ENCODE data around the gene ABCC6.
"Not testable (repeated sequence)": the region's sequence is repeated elsewhere in the genome, so short reads cannot be mapped to it uniquely, and the experiment has no call there.

Gene ABCC6

GRCh38 chr16:16155234-16155633 lies 68.1 kb downstream of the ABCC6 start:
- H3K27me3 ChIP-seq (ENCODE audit: insufficient read depth, poor library complexity, severe bottlenecking), result no peaks in the 10 kb centered on the region
- ATAC-seq (ENCODE audit: low read depth) (no peak), DNase-seq (ENCODE audit: low spot score) (no peak)
- H3K36me3 ChIP-seq (ENCODE audit: low read depth), result no peaks in the 10 kb centered on the region
- no peaks in the 10 kb centered on the region for H3K4me1 ChIP-seq (ENCODE audit: insufficient read depth, poor library complexity, severe bottlenecking)
- H3K4me3 ChIP-seq (ENCODE audit: severe bottlenecking), result no peak overlapping the region
- H3K27ac ChIP-seq (ENCODE audit: poor library complexity, severe bottlenecking), result no peak overlapping the region
- no peak for TF ChIP-seq CTCF (IDR thresholded peaks at IDR 0.05; ENCODE audit: poor library complexity, severe bottlenecking)
- peaks cover 6% of the 10 kb centered on the region for H3K9me3 ChIP-seq (ENCODE audit: severe bottlenecking)

- no peak for ATAC-seq (ENCODE audit: low read depth)
- TF ChIP-seq CTCF (IDR thresholded peaks at IDR 0.05; ENCODE audit: poor library complexity, severe bottlenecking), result no peak
- Histone ChIP-seq H3K27ac (ENCODE audit: poor library complexity, severe bottlenecking) (no peak overlapping the region), H3K36me3 (ENCODE audit: low read depth) (no peaks in the 10 kb centered on the region), H3K27me3 (ENCODE audit: insufficient read depth, poor library complexity, severe bottlenecking) (no peaks in the 10 kb centered on the region), H3K4me1 (ENCODE audit: insufficient read depth, poor library complexity, severe bottlenecking) (no peaks in the 10 kb centered on the region), H3K9me3 (ENCODE audit: severe bottlenecking) (peaks cover 4% of the 10 kb centered on the region), H3K4me3 (ENCODE audit: severe bottlenecking) (no peak overlapping the region)
- no peak for DNase-seq (ENCODE audit: low spot score)
Observed at GRCh38 chr16:16154281-16154951, 68.9 kb downstream of the ABCC6 start.

GRCh38 chr16:16153000-16153399 lies 70.3 kb downstream of the ABCC6 start:
- not testable (repeated sequence) for H3K4me3 ChIP-seq (ENCODE audit: severe bottlenecking); H3K36me3 ChIP-seq (ENCODE audit: low read depth); H3K27ac ChIP-seq (ENCODE audit: poor library complexity, severe bottlenecking); H3K9me3 ChIP-seq (ENCODE audit: severe bottlenecking); H3K27me3 ChIP-seq (ENCODE audit: insufficient read depth, poor library complexity, severe bottlenecking); H3K4me1 ChIP-seq (ENCODE audit: insufficient read depth, poor library complexity, severe bottlenecking); DNase-seq (ENCODE audit: low spot score); ATAC-seq (ENCODE audit: low read depth)

GRCh38 chr16:16151315-16151714 lies 72.0 kb downstream of the ABCC6 start:
- H3K36me3 ChIP-seq (ENCODE audit: low read depth), result no peaks in the 10 kb centered on the region
- no peak for TF ChIP-seq CTCF (IDR thresholded peaks at IDR 0.05; ENCODE audit: poor library complexity, severe bottlenecking)
- H3K4me1 ChIP-seq (ENCODE audit: insufficient read depth, poor library complexity, severe bottlenecking), result no peaks in the 10 kb centered on the region
- H3K27ac ChIP-seq (ENCODE audit: poor library complexity, severe bottlenecking), result no peak overlapping the region
- H3K9me3 ChIP-seq (ENCODE audit: severe bottlenecking), result no peaks in the 10 kb centered on the region
- ATAC-seq (ENCODE audit: low read depth), result no peak
- H3K27me3 ChIP-seq (ENCODE audit: insufficient read depth, poor library complexity, severe bottlenecking), result no peaks in the 10 kb centered on the region
- no peak overlapping the region for H3K4me3 ChIP-seq (ENCODE audit: severe bottlenecking)
- no peak for DNase-seq (ENCODE audit: low spot score)

- DNase-seq (ENCODE audit: low spot score) (no peak), ATAC-seq (ENCODE audit: low read depth) (no peak)
- no peaks in the 10 kb centered on the region for H3K36me3 ChIP-seq (ENCODE audit: low read depth)
- H3K27me3 ChIP-seq (ENCODE audit: insufficient read depth, poor library complexity, severe bottlenecking), result no peaks in the 10 kb centered on the region
- H3K4me3 ChIP-seq (ENCODE audit: severe bottlenecking), result no peak overlapping the region
- no peak for TF ChIP-seq CTCF (IDR thresholded peaks at IDR 0.05; ENCODE audit: poor library complexity, severe bottlenecking)
- no peak overlapping the region for H3K27ac ChIP-seq (ENCODE audit: poor library complexity, severe bottlenecking)
- no peaks in the 10 kb centered on the region for H3K4me1 ChIP-seq (ENCODE audit: insufficient read depth, poor library complexity, severe bottlenecking)
- no peaks in the 10 kb centered on the region for H3K9me3 ChIP-seq (ENCODE audit: severe bottlenecking)
Observed at GRCh38 chr16:16150878-16151152, 72.5 kb downstream of the ABCC6 start.
